Measurements from ENCODE around the gene BMP7. TPM values are rescaled to one million over a fixed set of nuclear protein-coding genes. Genes with fewer than 3 reads are reported as not detected.

Gene BMP7
- total and polyA plus RNA-seq, 2 donors (not counting 3 experiments of a cell fraction or from before 2014, with no cell fraction given): not detected

DNA sequence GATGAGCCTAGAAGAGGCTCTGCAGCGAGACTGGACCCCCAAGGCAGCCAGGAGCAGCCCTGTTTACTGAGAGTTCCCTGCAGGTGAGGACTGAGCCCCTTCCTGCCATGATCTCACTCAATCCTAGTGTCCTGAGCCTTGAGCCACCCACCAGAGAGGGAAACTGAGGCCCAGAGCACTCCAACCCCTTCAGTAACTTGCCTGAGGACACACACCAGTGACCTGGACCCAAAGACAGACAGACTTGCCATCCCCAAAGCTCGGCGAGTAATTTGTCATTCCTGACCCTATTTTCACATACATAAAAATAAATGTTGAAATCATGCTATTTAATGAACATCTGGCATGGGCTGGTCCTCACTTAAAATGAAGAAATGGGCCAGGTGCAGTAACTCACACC lies 16.7 kb downstream of the BMP7 start:
- no peak overlapping the region for H3K27ac ChIP-seq (ENCODE audit: insufficient read depth, low read depth, low read length)
- H3K9me3 ChIP-seq (replicated peaks; ENCODE audit: control insufficient read depth, insufficient read depth, low read length): no peaks in the 10 kb centered on the region
- intact Hi-C loops (cut with micrococcal nuclease) (no loop called here), dilution Hi-C loops (cut with MboI; ENCODE audit: extremely low pct_ligation_motif_present, low sequenced_read_pairs) (no loop called here)
- no peaks in the 10 kb centered on the region for H3K4me1 ChIP-seq (ENCODE audit: control insufficient read depth, extremely low read depth, insufficient read depth, low read length)
- no peaks in the 10 kb centered on the region for H3K27me3 ChIP-seq (ENCODE audit: control insufficient read depth in 2 of 2, insufficient read depth in 2 of 2, low read length in 2 of 2)
- H3K9me1 ChIP-seq (replicated peaks; ENCODE audit: control insufficient read depth, extremely low read depth, insufficient read depth, low read length): no peaks in the 10 kb centered on the region
- no peaks in the 10 kb centered on the region for H4K20me1 ChIP-seq (replicated peaks; ENCODE audit: control insufficient read depth, extremely low read depth, insufficient read depth, low read length)
- FAIRE-seq (no peak), DNase-seq (ENCODE audit: low read depth, low spot score) (no peak)
- ChIA-PET CTCF (no interaction called here), POLR2A (no interaction called here)
- BruUV-seq (replicated peaks): no TSS peak
- no peaks in the 10 kb centered on the region for H3K79me2 ChIP-seq (ENCODE audit: control insufficient read depth, insufficient read depth, low read length)
- no peak overlapping the region for H3K4me3 ChIP-seq (replicated peaks in 1 of 3; ENCODE audit: insufficient read depth in 1 of 3, low read depth in 1 of 3, low read length in 3 of 3)
- H3K36me3 ChIP-seq (ENCODE audit: control insufficient read depth in 2 of 2, extremely low read depth in 1 of 2, insufficient read depth in 2 of 2, low read length in 2 of 2): no peaks in the 10 kb centered on the region
- H3K9ac ChIP-seq (replicated peaks; ENCODE audit: extremely low read depth, insufficient read depth, low read length): no peak overlapping the region
- no peak overlapping the region for H3K4me2 ChIP-seq (ENCODE audit: insufficient read depth, low read length)
- no peak for TF ChIP-seq MYC (IDR thresholded peaks at IDR 0.05; ENCODE audit: low read depth, low read length)
- no peak for TF ChIP-seq FOS (IDR thresholded peaks at IDR 0.05; ENCODE audit: borderline replicate concordance, insufficient read depth, low read length)
- no peak for TF ChIP-seq JUN (IDR thresholded peaks at IDR 0.05; ENCODE audit: borderline replicate concordance, insufficient read depth, insufficient read length, low read depth)
- no peak for TF ChIP-seq MAX (IDR thresholded peaks at IDR 0.05; ENCODE audit: insufficient read depth, insufficient read length)
- TF ChIP-seq POLR2AphosphoS5 (IDR thresholded peaks at IDR 0.05; ENCODE audit: insufficient read depth, low read depth, low read length): no peak
- TF ChIP-seq CTCF (IDR thresholded peaks at IDR 0.05; ENCODE audit: extremely low read depth in 1 of 2, insufficient read depth in 1 of 2, low read depth in 1 of 2, low read length in 2 of 2): no peak
- TF ChIP-seq GATA2 (IDR thresholded peaks at IDR 0.05; ENCODE audit: insufficient read depth, insufficient read length, low read depth, low read length): no peak
- no peak for TF ChIP-seq EZH2 (IDR thresholded peaks at IDR 0.05; ENCODE audit: borderline replicate concordance, low read depth, low read length, severe bottlenecking)
- TF ChIP-seq POLR2A (IDR thresholded peaks at IDR 0.05; ENCODE audit: low read depth, low read length): no peak
- H2AFZ ChIP-seq (ENCODE audit: low read depth, low read length): no peak overlapping the region

Measured in endothelial cell of umbilical vein (primary cell).